ENCODE measurements around the gene ST6GALNAC3.
"Not testable (repeated sequence)": the region's sequence is repeated elsewhere in the genome, so short reads cannot be mapped to it uniquely, and the experiment has no call there.

Gene ST6GALNAC3

GRCh38 chr1:76075188-76075489 lies 593 bp downstream of the ST6GALNAC3 start:
- no peak for DNase-seq

GRCh38 chr1:76075877-76076276 lies 1.3 kb downstream of the ST6GALNAC3 start:
- DNase-seq: no peak

- DNase-seq: no peak
Observed at GRCh38 chr1:76079475-76080227, 5.1 kb downstream of the ST6GALNAC3 start.

GRCh38 chr1:76080552-76081079 lies 6.1 kb downstream of the ST6GALNAC3 start:
- no peak for DNase-seq

- no peak for DNase-seq
Observed at GRCh38 chr1:76082062-76082461, 7.5 kb downstream of the ST6GALNAC3 start.

GRCh38 chr1:76083189-76083588 lies 8.6 kb downstream of the ST6GALNAC3 start:
- DNase-seq: no peak

- DNase-seq: no peak
Observed at GRCh38 chr1:76084029-76084627, 9.6 kb downstream of the ST6GALNAC3 start.

GRCh38 chr1:76084685-76085084 lies 10.1 kb downstream of the ST6GALNAC3 start:
- DNase-seq: no peak

GRCh38 chr1:76086109-76086508 lies 11.6 kb downstream of the ST6GALNAC3 start:
- DNase-seq: no peak

GRCh38 chr1:76086597-76086996 lies 12.1 kb downstream of the ST6GALNAC3 start:
- DNase-seq: no peak

- DNase-seq: no peak
Observed at GRCh38 chr1:76090283-76091203, 16.0 kb downstream of the ST6GALNAC3 start.

- DNase-seq: no peak
Observed at GRCh38 chr1:76092812-76093211, 18.3 kb downstream of the ST6GALNAC3 start.

- no peak for DNase-seq
Observed at GRCh38 chr1:76093522-76094312, 19.2 kb downstream of the ST6GALNAC3 start.

- no peak for DNase-seq
Observed at GRCh38 chr1:76095802-76096201, 21.3 kb downstream of the ST6GALNAC3 start.

GRCh38 chr1:76097064-76097463 lies 22.5 kb downstream of the ST6GALNAC3 start:
- DNase-seq: not testable (repeated sequence)

GRCh38 chr1:76098845-76099244 lies 24.3 kb downstream of the ST6GALNAC3 start:
- DNase-seq: no peak

- DNase-seq: no peak
Observed at GRCh38 chr1:76101548-76101947, 27.0 kb downstream of the ST6GALNAC3 start.

GRCh38 chr1:76102046-76102445 lies 27.5 kb downstream of the ST6GALNAC3 start:
- no peak for DNase-seq

- DNase-seq: no peak
Observed at GRCh38 chr1:76103034-76103433, 28.5 kb downstream of the ST6GALNAC3 start.

- no peak for DNase-seq
Observed at GRCh38 chr1:76105372-76105771, 30.8 kb downstream of the ST6GALNAC3 start.

- no peak for DNase-seq
Observed at GRCh38 chr1:76106251-76106650, 31.7 kb downstream of the ST6GALNAC3 start.

GRCh38 chr1:76106719-76107235 lies 32.2 kb downstream of the ST6GALNAC3 start:
- no peak for DNase-seq

Measured in NCI-H1694 treated with DMSO at 0.1 percent for 48 hours (cell line).